B cell (primary cell): Measurements from ENCODE around the gene STPG1.

Experiments
- EZH2 ChIP-seq: IDR thresholded peaks from 2 replicates; pipeline ENCODE4 v1.6.1; 2012; ENCODE audit warnings: borderline replicate concordance, low read depth, mild to moderate bottlenecking, moderate library complexity, low read length; ENCODE audit not compliant: insufficient read depth, poor library complexity, severe bottlenecking
- TF ChIP-seq, protein P1 (sequence below): fragments of 200-600 bp; IDR thresholded peaks from one replicate; pipeline ENCODE4 v1.8.0; 2022; ENCODE audit warnings: antibody characterized with exemption, mild to moderate bottlenecking

DNA sequence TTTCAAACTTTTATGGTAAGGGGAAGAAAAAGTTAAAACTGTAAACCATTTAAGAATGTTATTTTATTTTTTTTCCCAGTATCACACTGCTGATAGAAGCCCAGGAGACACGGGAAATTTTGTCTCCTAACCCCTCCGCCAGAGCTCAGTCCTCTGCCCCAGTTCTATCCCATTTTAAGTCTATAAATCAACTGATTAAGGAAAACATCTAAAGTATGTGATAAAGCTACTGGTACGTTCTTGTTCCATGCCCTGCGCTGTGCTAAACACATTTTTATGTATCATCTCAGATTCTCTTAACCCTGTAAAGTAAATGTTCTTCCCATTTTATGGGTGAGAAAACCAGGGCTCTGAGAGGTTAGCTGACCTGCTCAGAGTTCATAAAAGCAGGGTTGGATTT lies 36.7 kb upstream of the STPG1 start:
- TF ChIP-seq, protein P1, sequence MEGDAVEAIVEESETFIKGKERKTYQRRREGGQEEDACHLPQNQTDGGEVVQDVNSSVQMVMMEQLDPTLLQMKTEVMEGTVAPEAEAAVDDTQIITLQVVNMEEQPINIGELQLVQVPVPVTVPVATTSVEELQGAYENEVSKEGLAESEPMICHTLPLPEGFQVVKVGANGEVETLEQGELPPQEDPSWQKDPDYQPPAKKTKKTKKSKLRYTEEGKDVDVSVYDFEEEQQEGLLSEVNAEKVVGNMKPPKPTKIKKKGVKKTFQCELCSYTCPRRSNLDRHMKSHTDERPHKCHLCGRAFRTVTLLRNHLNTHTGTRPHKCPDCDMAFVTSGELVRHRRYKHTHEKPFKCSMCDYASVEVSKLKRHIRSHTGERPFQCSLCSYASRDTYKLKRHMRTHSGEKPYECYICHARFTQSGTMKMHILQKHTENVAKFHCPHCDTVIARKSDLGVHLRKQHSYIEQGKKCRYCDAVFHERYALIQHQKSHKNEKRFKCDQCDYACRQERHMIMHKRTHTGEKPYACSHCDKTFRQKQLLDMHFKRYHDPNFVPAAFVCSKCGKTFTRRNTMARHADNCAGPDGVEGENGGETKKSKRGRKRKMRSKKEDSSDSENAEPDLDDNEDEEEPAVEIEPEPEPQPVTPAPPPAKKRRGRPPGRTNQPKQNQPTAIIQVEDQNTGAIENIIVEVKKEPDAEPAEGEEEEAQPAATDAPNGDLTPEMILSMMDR: no peak
- TF ChIP-seq EZH2: no peak
